Esophagus (tissue), 2 donors: ENCODE measurements around the gene PTPRT. TPM values are rescaled to one million over a fixed set of nuclear protein-coding genes. Genes with fewer than 3 reads are reported as not detected.
"Not testable (repeated sequence)": the region's sequence is repeated elsewhere in the genome, so short reads cannot be mapped to it uniquely, and the experiment has no call there.

Experiments used
- H3K27ac ChIP-seq, 2 donors: one replicate each; pipeline ENCODE4 v1.5.1; 2013; ENCODE audit warnings: low read depth in 2 of 2, mild to moderate bottlenecking in 2 of 2, inconsistent platforms in 1 of 2, low read length in 1 of 2, moderate library complexity in 1 of 2
- H3K27me3 ChIP-seq, 2 donors: one replicate each; pipeline ENCODE4 v1.6.1; 2013; ENCODE audit warnings: low read length in 2 of 2, control low read depth in 1 of 2, mild to moderate bottlenecking in 1 of 2; ENCODE audit not compliant: insufficient read depth in 2 of 2, control insufficient read depth in 1 of 2
- H3K36me3 ChIP-seq, 2 donors: one replicate each; pipeline ENCODE4 v1.6.1; 2013; ENCODE audit warnings: low read length in 1 of 2; ENCODE audit not compliant: control insufficient read depth in 2 of 2, insufficient read depth in 2 of 2
- H3K4me1 ChIP-seq, 2 donors: one replicate each; pipeline ENCODE4 v1.6.1; 2013; ENCODE audit warnings: low read length in 1 of 2; ENCODE audit not compliant: control insufficient read depth in 2 of 2, insufficient read depth in 2 of 2
- H3K4me3 ChIP-seq, 2 donors: one replicate each; pipeline ENCODE4 v1.5.1; 2013; ENCODE audit warnings: low read length in 2 of 2, mild to moderate bottlenecking in 2 of 2, low read depth in 1 of 2, moderate library complexity in 1 of 2
- H3K9me3 ChIP-seq, 2 donors: one replicate each; pipeline ENCODE4 v1.6.1; 2013; ENCODE audit warnings: mild to moderate bottlenecking in 2 of 2, low read depth in 1 of 2, low read length in 1 of 2, moderate library complexity in 1 of 2; ENCODE audit not compliant: control insufficient read depth in 2 of 2, insufficient read depth in 1 of 2
- WGBS, 2 donors: extraction: QIAGEN DNeasy Blood & Tissue Kit; methylation state at CpG; one replicate each; pipeline ENCODE4 v1.1.7; 2013; 5-methylcytosine and 5-hydroxymethylcytosine counted together
- polyA plus RNA-seq, 2 donors: library from polyadenylated mRNA; stranded (reverse); fragments of 200-250 nt; gene quantifications; one replicate each; pipeline ENCODE4 v1.2.3, GENCODE V29; 2013
- donor health status: healthy with polysubstance abuse.
- donor health status: Bipolar disorder and iron deficiency.

The PTPRT gene
- polyA plus RNA-seq, 2 donors: under 0.01 TPM

- H3K36me3 ChIP-seq, H3K4me1 ChIP-seq, H3K4me3 ChIP-seq, H3K27me3 ChIP-seq, H3K27ac ChIP-seq, H3K9me3 ChIP-seq: not testable (repeated sequence)
- 49 to 59% methylated on average over 12 to 14 of the region's 15 CpGs for WGBS, 2 donors
Observed at GRCh38 chr20:42206557-42206956, 983.1 kb downstream of the PTPRT start.

DNA sequence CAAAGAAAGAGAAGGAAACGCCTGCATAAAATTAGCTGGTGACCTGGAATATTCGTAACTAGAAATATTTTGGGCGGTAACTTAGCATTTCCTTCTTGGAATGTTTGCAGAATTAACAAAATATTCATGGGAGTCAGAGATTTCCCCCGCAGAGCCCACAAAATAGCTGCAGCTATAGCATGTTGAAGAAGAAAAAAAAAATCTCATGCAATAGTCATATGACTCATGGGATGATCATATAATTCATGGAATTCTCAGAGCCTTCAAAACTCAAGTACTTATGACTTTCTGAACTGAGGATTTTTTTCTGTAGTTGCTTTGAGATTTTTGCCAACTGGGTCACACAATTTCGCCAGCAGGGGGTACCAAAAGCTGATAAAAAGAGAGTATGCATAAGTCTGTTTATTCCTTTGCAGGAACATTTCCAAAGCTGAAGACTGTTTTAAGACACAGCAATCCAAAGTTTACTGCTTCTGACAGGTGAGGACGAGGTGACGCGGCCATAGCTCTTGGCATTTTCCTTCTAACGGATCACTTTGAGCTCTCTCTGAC lies 985.5 kb downstream of the PTPRT start:
- Histone ChIP-seq H3K4me3 (no peak overlapping the region), H3K27me3 (no peaks in the 10 kb centered on the region), H3K36me3 (no peaks in the 10 kb centered on the region), H3K4me1 (no peaks in the 10 kb centered on the region), H3K27ac (no peak overlapping the region), H3K9me3 (peaks cover 0 to 3% of the 10 kb centered on the region in 2 donors)
- WGBS, 2 donors: 41 to 56% methylated on average over 9 of the region's 9 CpGs

DNA sequence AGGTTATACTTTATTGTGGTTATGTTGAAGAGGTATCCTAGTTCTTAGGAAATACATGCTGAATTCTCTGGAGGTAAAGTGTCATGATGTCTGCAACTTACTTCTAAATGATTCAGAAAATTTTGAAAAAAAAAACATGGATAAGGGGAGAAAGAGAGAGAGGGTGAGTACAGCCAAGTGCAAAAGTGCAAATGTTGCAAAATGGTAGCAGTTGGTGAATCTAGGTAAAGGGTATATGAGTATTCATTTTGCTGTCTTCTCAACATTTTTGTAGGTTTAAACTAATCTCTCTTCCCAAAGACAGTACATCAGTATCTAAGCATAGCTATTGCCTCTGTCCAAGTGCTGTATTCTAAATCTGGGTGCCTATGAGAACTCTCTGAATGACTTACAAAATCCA lies 992.1 kb downstream of the PTPRT start:
- no peak overlapping the region for H3K27ac ChIP-seq
- H3K36me3 ChIP-seq: no peaks in the 10 kb centered on the region
- no peak overlapping the region for H3K4me3 ChIP-seq
- H3K4me1 ChIP-seq: no peaks in the 10 kb centered on the region
- peaks cover 0 to 5% of the 10 kb centered on the region in 2 donors for H3K27me3 ChIP-seq
- H3K9me3 ChIP-seq: no peaks in the 10 kb centered on the region

- Histone ChIP-seq H3K27me3 (no peaks in the 10 kb centered on the region), H3K4me3 (no peak overlapping the region), H3K9me3 (no peaks in the 10 kb centered on the region), H3K36me3 (no peaks in the 10 kb centered on the region), H3K4me1 (no peaks in the 10 kb centered on the region), H3K27ac (no peak overlapping the region)
- 66 to 73% methylated on average over 2 of the region's 2 CpGs for WGBS, 2 donors
Observed at GRCh38 chr20:42193119-42193518, 996.6 kb downstream of the PTPRT start.

- 25 to 31% methylated on average over 2 of the region's 2 CpGs for WGBS, 2 donors
- H3K27ac ChIP-seq: no peak overlapping the region
- H3K27me3 ChIP-seq: no peaks in the 10 kb centered on the region
Observed at GRCh38 chr20:42192321-42192720, 997.4 kb downstream of the PTPRT start.

GRCh38 chr20:42191140-42191860 lies 998.4 kb downstream of the PTPRT start:
- Histone ChIP-seq H3K9me3 (no peaks in the 10 kb centered on the region), H3K27me3 (no peaks in the 10 kb centered on the region), H3K4me3 (no peak overlapping the region), H3K27ac (no peak overlapping the region), H3K36me3 (no peaks in the 10 kb centered on the region), H3K4me1 (no peaks in the 10 kb centered on the region)
- WGBS, 2 donors: 48 to 49% methylated on average over 4 of the region's 4 CpGs

More at GRCh38 chr20:42192321-42192720, 997.4 kb downstream of the PTPRT start:
- H3K36me3 ChIP-seq: no peaks in the 10 kb centered on the region
- no peak overlapping the region for H3K4me3 ChIP-seq
- no peaks in the 10 kb centered on the region for H3K4me1 ChIP-seq
- no peaks in the 10 kb centered on the region for H3K9me3 ChIP-seq

DNA sequence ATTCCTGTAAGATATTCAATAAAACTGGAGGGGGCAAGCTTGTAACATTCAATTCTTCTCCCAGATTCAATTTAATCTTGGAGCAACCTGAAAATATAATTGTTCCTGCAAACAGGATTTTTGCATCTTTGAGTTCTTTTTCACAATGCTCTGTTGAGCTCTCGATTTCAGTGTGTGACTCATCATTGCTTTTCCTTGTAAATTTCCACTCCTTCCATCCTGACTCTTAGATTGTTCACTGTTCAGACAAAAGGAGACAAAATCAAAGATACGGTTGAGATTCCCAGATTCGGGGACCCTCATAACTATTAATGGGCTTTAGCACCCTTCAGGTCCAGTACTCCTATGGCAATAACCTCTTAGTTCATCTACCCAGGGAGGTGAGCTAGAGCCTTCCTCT lies 999.6 kb downstream of the PTPRT start:
- no peak overlapping the region for H3K27ac ChIP-seq
- WGBS, 2 donors: 68% methylated on average over 3 of the region's 3 CpGs
- no peak overlapping the region for H3K4me3 ChIP-seq
- H3K4me1 ChIP-seq: no peaks in the 10 kb centered on the region
- no peaks in the 10 kb centered on the region for H3K36me3 ChIP-seq
- H3K9me3 ChIP-seq: no peaks in the 10 kb centered on the region
- H3K27me3 ChIP-seq: no peaks in the 10 kb centered on the region

- no peaks in the 10 kb centered on the region for H3K27me3 ChIP-seq
- H3K36me3 ChIP-seq: no peaks in the 10 kb centered on the region
- no peaks in the 10 kb centered on the region for H3K4me1 ChIP-seq
- no peaks in the 10 kb centered on the region for H3K9me3 ChIP-seq
- 43 to 61% methylated on average over 3 of the region's 3 CpGs for WGBS, 2 donors
- H3K27ac ChIP-seq: no peak overlapping the region
- H3K4me3 ChIP-seq: no peak overlapping the region
Observed at GRCh38 chr20:42186337-42186736, 1003.4 kb downstream of the PTPRT start.

GRCh38 chr20:42183147-42183546 lies 1006.6 kb downstream of the PTPRT start:
- Histone ChIP-seq H3K36me3 (no peaks in the 10 kb centered on the region), H3K27ac (no peak overlapping the region), H3K27me3 (no peaks in the 10 kb centered on the region), H3K9me3 (no peaks in the 10 kb centered on the region), H3K4me3 (no peak overlapping the region), H3K4me1 (no peaks in the 10 kb centered on the region)
- 61 to 63% methylated on average over 4 of the region's 4 CpGs for WGBS, 2 donors

DNA sequence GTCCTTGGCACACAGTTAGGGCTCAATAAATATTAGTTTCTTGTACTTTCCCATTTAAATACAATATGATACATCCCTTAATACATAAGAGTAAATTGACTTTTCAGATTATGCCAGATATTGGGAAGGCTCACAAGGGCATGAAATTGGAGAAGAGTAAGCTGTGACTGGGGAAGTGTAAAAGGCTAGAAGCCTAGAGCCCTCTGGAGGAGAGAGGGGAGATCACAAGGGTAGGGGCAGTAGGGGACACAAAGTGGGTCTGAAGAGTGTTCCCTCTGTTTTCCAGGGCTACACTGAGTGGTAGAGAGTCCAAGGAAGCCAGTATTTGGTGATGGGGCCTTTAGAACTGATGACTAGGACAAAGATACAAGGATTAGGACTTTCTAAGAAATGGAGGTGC lies 1008.6 kb downstream of the PTPRT start:
- H3K9me3 ChIP-seq: no peaks in the 10 kb centered on the region
- no peak overlapping the region for H3K27ac ChIP-seq
- no peaks in the 10 kb centered on the region for H3K36me3 ChIP-seq
- no peak overlapping the region for H3K4me3 ChIP-seq
- no peaks in the 10 kb centered on the region for H3K4me1 ChIP-seq
- no peaks in the 10 kb centered on the region for H3K27me3 ChIP-seq
